ENCODE data around the gene DEAF1. TPM values are rescaled to one million over a fixed set of nuclear protein-coding genes. Genes with fewer than 3 reads are reported as not detected.

DEAF1 gene
- total and polyA plus RNA-seq, 2 of the 13 experiments (the other 11 are each of a cell fraction or from before 2014, with no cell fraction given), result 22.3 to 29.6 TPM

DNA sequence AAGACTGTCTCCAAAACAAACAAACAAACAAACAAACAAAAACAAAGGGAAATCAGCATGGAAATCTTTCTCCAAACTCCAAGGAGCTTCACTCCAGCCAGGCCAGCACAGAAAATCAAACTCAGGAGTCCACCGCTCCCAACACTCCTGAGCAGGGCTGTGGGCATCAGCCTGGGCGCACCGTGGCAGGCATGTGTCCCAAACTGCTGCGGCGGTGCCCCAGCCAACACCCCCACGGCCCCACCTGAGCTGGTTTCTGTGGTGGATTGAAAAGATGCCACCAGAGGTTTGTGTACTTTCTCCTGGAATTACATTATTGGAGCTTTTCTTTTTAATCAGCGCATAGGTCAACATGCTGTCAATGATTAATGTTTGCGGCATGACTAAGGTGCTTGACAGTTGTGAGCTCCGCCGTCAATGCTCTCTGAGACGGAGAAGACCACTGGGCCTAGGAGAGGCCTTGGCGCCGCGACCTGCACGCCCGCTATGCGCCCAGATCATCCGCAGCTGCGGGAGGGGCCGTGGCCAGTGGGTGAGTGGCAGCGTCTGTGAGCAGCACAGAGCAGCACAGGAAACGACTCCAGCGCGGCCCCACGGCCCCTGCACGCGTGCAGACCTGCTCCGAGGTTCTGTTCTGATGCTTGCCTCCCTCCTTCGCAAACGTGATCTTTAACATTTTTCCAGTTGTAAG is 39.8 kb downstream of the DEAF1 start (continued):
- TF ChIP-seq, protein P1, sequence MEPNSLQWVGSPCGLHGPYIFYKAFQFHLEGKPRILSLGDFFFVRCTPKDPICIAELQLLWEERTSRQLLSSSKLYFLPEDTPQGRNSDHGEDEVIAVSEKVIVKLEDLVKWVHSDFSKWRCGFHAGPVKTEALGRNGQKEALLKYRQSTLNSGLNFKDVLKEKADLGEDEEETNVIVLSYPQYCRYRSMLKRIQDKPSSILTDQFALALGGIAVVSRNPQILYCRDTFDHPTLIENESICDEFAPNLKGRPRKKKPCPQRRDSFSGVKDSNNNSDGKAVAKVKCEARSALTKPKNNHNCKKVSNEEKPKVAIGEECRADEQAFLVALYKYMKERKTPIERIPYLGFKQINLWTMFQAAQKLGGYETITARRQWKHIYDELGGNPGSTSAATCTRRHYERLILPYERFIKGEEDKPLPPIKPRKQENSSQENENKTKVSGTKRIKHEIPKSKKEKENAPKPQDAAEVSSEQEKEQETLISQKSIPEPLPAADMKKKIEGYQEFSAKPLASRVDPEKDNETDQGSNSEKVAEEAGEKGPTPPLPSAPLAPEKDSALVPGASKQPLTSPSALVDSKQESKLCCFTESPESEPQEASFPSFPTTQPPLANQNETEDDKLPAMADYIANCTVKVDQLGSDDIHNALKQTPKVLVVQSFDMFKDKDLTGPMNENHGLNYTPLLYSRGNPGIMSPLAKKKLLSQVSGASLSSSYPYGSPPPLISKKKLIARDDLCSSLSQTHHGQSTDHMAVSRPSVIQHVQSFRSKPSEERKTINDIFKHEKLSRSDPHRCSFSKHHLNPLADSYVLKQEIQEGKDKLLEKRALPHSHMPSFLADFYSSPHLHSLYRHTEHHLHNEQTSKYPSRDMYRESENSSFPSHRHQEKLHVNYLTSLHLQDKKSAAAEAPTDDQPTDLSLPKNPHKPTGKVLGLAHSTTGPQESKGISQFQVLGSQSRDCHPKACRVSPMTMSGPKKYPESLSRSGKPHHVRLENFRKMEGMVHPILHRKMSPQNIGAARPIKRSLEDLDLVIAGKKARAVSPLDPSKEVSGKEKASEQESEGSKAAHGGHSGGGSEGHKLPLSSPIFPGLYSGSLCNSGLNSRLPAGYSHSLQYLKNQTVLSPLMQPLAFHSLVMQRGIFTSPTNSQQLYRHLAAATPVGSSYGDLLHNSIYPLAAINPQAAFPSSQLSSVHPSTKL (CRISPR knock-in tag; IDR thresholded peaks at IDR 0.05), result peak; percentile 39
- TF ChIP-seq FOXA3 (CRISPR knock-in tag; IDR thresholded peaks at IDR 0.05) (peak; percentile 87), XRCC5 (optimal IDR thresholded peaks at IDR 0.05; ENCODE audit: low read length) (peak; percentile 63), SIN3A (IDR thresholded peaks at IDR 0.05; ENCODE audit: borderline replicate concordance, low read depth, low read length) (no peak), ZNF335 (CRISPR knock-in tag; IDR thresholded peaks at IDR 0.05) (no peak), HNRNPL (IDR thresholded peaks at IDR 0.05; ENCODE audit: low read depth, low read length) (peak; percentile 52; the same call in 1 of the 2 replicates), SP1 (IDR thresholded peaks at IDR 0.05) (no peak), SP1 (CRISPR knock-in tag; IDR thresholded peaks at IDR 0.05) (no peak), TEAD3 (CRISPR knock-in tag; optimal IDR thresholded peaks at IDR 0.05; ENCODE audit: borderline replicate concordance) (peak; percentile 80)
- TF ChIP-seq, protein P2, sequence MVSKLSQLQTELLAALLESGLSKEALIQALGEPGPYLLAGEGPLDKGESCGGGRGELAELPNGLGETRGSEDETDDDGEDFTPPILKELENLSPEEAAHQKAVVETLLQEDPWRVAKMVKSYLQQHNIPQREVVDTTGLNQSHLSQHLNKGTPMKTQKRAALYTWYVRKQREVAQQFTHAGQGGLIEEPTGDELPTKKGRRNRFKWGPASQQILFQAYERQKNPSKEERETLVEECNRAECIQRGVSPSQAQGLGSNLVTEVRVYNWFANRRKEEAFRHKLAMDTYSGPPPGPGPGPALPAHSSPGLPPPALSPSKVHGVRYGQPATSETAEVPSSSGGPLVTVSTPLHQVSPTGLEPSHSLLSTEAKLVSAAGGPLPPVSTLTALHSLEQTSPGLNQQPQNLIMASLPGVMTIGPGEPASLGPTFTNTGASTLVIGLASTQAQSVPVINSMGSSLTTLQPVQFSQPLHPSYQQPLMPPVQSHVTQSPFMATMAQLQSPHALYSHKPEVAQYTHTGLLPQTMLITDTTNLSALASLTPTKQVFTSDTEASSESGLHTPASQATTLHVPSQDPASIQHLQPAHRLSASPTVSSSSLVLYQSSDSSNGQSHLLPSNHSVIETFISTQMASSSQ (IDR thresholded peaks at IDR 0.05; ENCODE audit: low read depth), result peak; percentile 90
- TF ChIP-seq, protein P2 (CRISPR knock-in tag; IDR thresholded peaks at IDR 0.05; ENCODE audit: borderline replicate concordance), result peak; percentile 94
- TF ChIP-seq, protein P3, sequence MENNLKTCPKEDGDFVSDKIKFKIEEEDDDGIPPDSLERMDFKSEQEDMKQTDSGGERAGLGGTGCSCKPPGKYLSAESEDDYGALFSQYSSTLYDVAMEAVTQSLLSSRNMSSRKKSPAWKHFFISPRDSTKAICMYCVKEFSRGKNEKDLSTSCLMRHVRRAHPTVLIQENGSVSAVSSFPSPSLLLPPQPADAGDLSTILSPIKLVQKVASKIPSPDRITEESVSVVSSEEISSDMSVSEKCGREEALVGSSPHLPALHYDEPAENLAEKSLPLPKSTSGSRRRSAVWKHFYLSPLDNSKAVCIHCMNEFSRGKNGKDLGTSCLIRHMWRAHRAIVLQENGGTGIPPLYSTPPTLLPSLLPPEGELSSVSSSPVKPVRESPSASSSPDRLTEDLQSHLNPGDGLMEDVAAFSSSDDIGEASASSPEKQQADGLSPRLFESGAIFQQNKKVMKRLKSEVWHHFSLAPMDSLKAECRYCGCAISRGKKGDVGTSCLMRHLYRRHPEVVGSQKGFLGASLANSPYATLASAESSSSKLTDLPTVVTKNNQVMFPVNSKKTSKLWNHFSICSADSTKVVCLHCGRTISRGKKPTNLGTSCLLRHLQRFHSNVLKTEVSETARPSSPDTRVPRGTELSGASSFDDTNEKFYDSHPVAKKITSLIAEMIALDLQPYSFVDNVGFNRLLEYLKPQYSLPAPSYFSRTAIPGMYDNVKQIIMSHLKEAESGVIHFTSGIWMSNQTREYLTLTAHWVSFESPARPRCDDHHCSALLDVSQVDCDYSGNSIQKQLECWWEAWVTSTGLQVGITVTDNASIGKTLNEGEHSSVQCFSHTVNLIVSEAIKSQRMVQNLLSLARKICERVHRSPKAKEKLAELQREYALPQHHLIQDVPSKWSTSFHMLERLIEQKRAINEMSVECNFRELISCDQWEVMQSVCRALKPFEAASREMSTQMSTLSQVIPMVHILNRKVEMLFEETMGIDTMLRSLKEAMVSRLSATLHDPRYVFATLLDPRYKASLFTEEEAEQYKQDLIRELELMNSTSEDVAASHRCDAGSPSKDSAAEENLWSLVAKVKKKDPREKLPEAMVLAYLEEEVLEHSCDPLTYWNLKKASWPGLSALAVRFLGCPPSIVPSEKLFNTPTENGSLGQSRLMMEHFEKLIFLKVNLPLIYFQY (CRISPR knock-in tag; IDR thresholded peaks at IDR 0.05; ENCODE audit: borderline replicate concordance), result no peak
- TF ChIP-seq, protein P4, sequence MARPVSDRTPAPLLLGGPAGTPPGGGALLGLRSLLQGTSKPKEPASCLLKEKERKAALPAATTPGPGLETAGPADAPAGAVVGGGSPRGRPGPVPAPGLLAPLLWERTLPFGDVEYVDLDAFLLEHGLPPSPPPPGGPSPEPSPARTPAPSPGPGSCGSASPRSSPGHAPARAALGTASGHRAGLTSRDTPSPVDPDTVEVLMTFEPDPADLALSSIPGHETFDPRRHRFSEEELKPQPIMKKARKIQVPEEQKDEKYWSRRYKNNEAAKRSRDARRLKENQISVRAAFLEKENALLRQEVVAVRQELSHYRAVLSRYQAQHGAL (CRISPR knock-in tag; IDR thresholded peaks at IDR 0.05; ENCODE audit: not compliant biosample characterization), result no peak
- TF ChIP-seq, protein P5, sequence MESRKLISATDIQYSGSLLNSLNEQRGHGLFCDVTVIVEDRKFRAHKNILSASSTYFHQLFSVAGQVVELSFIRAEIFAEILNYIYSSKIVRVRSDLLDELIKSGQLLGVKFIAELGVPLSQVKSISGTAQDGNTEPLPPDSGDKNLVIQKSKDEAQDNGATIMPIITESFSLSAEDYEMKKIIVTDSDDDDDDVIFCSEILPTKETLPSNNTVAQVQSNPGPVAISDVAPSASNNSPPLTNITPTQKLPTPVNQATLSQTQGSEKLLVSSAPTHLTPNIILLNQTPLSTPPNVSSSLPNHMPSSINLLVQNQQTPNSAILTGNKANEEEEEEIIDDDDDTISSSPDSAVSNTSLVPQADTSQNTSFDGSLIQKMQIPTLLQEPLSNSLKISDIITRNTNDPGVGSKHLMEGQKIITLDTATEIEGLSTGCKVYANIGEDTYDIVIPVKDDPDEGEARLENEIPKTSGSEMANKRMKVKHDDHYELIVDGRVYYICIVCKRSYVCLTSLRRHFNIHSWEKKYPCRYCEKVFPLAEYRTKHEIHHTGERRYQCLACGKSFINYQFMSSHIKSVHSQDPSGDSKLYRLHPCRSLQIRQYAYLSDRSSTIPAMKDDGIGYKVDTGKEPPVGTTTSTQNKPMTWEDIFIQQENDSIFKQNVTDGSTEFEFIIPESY (CRISPR knock-in tag; IDR thresholded peaks at IDR 0.05), result no peak
